RWPE1 (cell line): ENCODE measurements around the gene SIPA1L2.

Experiments
- CTCF ChIA-PET: fragments of 350-600 bp; sonication (Branson Sonifier 250); formaldehyde crosslinking; extraction: SDS; loops from one replicate; lab custom pipeline; 2021; lab: Yijun Ruan, JAX
- POLR2A ChIA-PET: fragments of 400-600 bp; formaldehyde crosslinking; extraction: SDS; loops from one replicate; lab custom pipeline; 2020; ENCODE audit warnings: antibody characterized with exemption; ENCODE audit not compliant: low non-redundant PET; lab: Yijun Ruan, JAX
- DNase-seq: peaks from one replicate; pipeline ENCODE4 v3.0.0; 2012; ENCODE audit warnings: low spot score
- H3K27ac ChIP-seq: fragments of 450-650 bp; 2 replicates; pipeline ENCODE4 v1.5.1; 2017
- TF ChIP-seq, protein P1 (sequence below): fragments of 450-650 bp; conservative IDR thresholded peaks from 2 replicates; pipeline ENCODE4 v1.5.1; 2017; ENCODE audit warnings: low read depth, mild to moderate bottlenecking

The SIPA1L2 gene

DNA sequence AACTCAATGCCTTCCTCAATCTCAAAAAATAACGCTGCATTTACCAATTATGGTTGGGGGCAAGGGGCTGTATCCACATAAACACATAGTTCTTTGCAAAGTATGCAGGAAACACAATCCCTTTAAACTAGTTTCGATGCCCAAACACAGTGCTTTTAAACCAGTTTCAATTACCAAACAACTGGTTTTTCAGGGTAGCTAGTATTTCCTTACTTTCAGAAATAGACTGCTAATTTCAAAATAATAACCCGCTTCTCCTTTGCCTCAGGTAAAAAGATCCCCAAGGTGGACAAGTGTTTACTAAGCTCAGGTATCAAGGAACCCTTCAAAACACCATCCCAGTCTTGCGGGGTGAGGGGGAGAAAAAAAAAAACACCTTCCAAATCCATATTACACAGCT is 2.8 kb downstream of the SIPA1L2 start:
- TF ChIP-seq, protein P1, sequence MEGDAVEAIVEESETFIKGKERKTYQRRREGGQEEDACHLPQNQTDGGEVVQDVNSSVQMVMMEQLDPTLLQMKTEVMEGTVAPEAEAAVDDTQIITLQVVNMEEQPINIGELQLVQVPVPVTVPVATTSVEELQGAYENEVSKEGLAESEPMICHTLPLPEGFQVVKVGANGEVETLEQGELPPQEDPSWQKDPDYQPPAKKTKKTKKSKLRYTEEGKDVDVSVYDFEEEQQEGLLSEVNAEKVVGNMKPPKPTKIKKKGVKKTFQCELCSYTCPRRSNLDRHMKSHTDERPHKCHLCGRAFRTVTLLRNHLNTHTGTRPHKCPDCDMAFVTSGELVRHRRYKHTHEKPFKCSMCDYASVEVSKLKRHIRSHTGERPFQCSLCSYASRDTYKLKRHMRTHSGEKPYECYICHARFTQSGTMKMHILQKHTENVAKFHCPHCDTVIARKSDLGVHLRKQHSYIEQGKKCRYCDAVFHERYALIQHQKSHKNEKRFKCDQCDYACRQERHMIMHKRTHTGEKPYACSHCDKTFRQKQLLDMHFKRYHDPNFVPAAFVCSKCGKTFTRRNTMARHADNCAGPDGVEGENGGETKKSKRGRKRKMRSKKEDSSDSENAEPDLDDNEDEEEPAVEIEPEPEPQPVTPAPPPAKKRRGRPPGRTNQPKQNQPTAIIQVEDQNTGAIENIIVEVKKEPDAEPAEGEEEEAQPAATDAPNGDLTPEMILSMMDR, result no peak
- ChIA-PET CTCF (interaction anchor here (0.6 to 1.3 kb wide), 11 partner anchors 98 to 870 kb away, joined by 3 to 10 read pairs (median 4); no protein-coding TSS in a partner anchor), POLR2A (interaction anchor here (0.6 kb wide), 1 partner anchor 292 kb away, joined by 3 read pairs; no protein-coding TSS in a partner anchor)
- H3K27ac ChIP-seq, result no peak overlapping the region
- no peak for DNase-seq

DNA sequence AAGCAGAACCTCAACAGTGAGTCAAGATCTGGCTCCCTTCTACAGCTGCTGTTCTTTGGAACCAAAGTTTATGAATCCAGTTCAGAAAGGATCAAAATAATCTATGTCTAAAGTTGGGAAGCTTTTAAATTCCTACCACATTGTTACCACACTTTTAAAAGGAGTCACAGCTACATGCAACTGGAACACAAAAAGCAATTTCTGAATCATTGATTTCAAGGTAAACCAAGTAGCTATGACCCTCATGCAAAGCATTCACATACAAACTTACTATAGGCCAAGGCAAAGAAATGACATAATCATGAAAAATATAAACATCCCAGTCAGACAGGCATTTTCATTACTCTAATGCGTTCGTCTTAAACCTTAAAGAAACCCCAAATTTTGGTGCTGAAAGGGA is 3.5 kb downstream of the SIPA1L2 start:
- POLR2A ChIA-PET, result no interaction called here
- TF ChIP-seq, protein P1, result no peak
- no peak for DNase-seq
- H3K27ac ChIP-seq, result no peak overlapping the region
- CTCF ChIA-PET, result interaction anchor here (0.7 to 1.4 kb wide), 2 partner anchors 579 to 869 kb away, joined by 4 to 6 read pairs; no protein-coding TSS in a partner anchor

DNA sequence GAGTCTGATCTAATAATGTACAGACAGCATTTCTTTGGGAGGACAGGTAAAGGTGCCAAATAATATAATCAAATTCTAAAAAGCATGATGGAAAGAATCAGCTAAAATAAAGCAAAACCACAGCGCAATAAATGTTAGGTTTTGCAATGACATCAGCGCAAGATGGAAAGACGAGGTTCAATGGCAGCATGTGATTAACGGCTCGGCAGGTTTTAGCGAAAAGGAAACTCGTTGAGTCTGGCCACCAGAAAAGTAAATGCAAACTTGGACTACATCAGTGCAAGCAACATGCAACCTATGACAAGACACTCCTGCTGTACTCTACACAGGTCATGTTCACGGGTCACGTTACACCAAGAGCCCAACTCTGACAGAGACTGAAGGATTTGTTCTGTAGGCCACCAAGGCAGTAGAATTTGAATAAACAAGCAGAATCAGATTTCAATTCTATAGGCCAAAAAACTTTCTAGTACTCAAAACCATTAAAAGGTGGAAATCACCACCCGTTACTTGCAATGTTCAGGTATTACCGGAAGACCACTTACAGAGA is 4.5 kb downstream of the SIPA1L2 start:
- no peak overlapping the region for H3K27ac ChIP-seq
- POLR2A ChIA-PET, result no interaction called here
- DNase-seq, result no peak
- CTCF ChIA-PET, result interaction anchor here (0.6 to 1.4 kb wide), 3 partner anchors 123 to 578 kb away, joined by 3 to 5 read pairs (median 4); no protein-coding TSS in a partner anchor
- TF ChIP-seq, protein P1, result no peak

DNA sequence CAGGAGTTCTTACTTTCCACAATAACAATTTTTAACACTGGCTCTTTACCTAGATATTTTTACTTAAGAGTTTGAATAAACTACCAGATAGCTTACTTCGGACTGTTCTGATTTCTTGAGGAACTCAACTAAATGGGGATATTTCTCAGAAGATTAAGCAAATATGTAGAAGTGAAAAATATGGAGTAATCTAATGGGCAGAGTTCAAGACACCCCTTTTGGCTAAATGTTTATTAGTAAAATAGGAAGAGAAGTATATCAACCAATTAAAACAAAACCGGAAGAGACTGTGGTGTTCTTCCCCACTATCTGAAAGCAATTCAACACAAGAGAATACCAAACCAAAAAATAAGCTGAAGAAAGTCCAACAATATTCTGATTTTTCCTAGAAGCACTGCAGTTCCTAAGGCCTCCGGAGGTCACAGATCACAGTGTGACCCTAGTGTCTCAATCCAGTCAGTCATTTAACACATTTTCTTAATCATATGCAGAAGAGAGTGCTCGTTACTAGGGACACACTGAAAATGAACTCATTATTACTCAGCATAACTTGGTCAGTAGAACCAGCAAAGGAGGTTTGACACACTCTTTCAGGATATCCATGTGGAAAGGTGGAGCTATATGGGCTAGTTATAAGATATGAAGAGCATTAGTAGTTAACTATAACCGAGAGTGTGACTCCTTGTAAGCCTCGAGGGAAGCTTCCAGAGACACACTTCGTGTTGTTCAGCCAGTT is 5.2 kb downstream of the SIPA1L2 start:
- ChIA-PET POLR2A (no interaction called here), CTCF (interaction anchor here (0.6 to 1.4 kb wide), 3 partner anchors 125 to 577 kb away, joined by 3 to 4 read pairs (median 3); no protein-coding TSS in a partner anchor)
- no peak for DNase-seq
- no peak overlapping the region for H3K27ac ChIP-seq
- TF ChIP-seq, protein P1, result no peak

DNA sequence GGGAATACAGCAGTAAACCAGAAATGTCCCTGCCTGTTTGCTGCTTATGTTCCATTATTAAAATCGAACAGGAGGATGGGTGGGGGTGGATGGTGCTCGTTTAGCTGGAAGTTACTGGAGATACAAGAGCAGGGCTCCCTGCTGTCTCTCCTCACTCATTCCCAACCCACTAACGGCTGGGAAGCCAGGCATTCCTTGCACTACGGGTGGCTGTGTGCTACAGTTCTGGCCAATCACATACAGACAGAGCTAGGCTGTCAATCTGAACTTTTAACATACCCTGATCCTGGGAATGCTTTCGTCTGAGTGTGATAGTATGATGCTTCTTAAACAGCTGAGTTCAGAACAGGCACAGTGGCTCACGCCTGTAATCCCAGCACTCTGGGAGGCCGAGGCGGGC is 7.0 kb downstream of the SIPA1L2 start:
- ChIA-PET POLR2A (no interaction called here), CTCF (no interaction called here)
- TF ChIP-seq, protein P1, result no peak
- no peak for DNase-seq
- no peak overlapping the region for H3K27ac ChIP-seq

DNA sequence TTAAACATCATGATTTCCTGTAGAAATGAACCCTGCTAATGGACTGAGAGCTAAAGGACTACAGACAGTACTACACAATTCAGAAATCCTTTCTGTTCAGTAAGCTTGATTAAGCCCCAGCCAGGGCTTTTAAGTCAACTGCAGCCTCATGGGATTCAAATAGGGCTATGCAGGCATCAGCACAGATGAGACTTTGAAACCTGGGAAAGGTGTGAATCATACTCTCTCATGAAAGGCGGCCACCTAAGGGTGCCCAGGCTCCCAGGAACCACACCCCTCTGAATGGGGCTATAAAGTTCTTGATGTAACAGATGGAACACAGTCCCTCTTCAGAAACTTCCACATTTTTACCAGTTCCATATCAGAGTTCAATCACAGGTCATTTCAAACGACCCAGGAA is 7.6 kb downstream of the SIPA1L2 start:
- H3K27ac ChIP-seq, result no peak overlapping the region
- CTCF ChIA-PET, result no interaction called here
- POLR2A ChIA-PET, result no interaction called here
- TF ChIP-seq, protein P1, result no peak
- no peak for DNase-seq
